IMR-90 (cell line): ENCODE measurements around the gene TJAP1. TPM values are rescaled to one million over a fixed set of nuclear protein-coding genes. Genes with fewer than 3 reads are reported as not detected.

Experiments used
- ATAC-seq: fragments of 200-7000 bp; cut with Tn5 transposase; 2 replicates; pipeline ENCODE4 v1.9.1; 2020; ENCODE audit warnings: low read depth, mild to moderate bottlenecking, moderate library complexity
- BruUV-seq: library from RNA; stranded (reverse); fragments of 400-500 nt; replicated peaks from 2 replicates; lab custom pipeline; 2021; lab: Mats Ljungman, UMichigan
- CTCF ChIA-PET: fragments of 300-600 bp; formaldehyde crosslinking; extraction: SDS; loops from one replicate; lab custom pipeline; 2021; ENCODE audit warnings: antibody characterized with exemption; lab: Yijun Ruan, JAX
- POLR2A ChIA-PET: fragments of 300-600 bp; sonication (Branson Sonifier 250); formaldehyde crosslinking; loops from one replicate; lab custom pipeline; 2022; ENCODE audit warnings: antibody characterized with exemption; ENCODE audit not compliant: unreplicated experiment; lab: Charles Lee
- DNase-seq: peaks from one replicate; pipeline ENCODE4 v3.0.0; 2013
- H2AFZ ChIP-seq: replicated peaks from 2 replicates; pipeline ENCODE3; 2013; ENCODE audit warnings: low read length, mild to moderate bottlenecking; ENCODE audit not compliant: poor library complexity
- H2AK5ac ChIP-seq: 2 replicates; pipeline ENCODE4 v1.6.1; 2013; ENCODE audit warnings: low read depth, low read length, inconsistent platforms
- H2AK9ac ChIP-seq: replicated peaks from 2 replicates; pipeline ENCODE3; 2013; ENCODE audit warnings: mild to moderate bottlenecking, low read depth, low read length, moderate library complexity; ENCODE audit not compliant: poor library complexity
- H2BK120ac ChIP-seq: 2 replicates; pipeline ENCODE4 v1.6.1; 2013; ENCODE audit warnings: low read depth, low read length, inconsistent platforms
- H2BK15ac ChIP-seq: 3 replicates; pipeline ENCODE4 v1.6.1; 2013; ENCODE audit warnings: low read depth, low read length, inconsistent platforms
- H2BK20ac ChIP-seq: 2 replicates; pipeline ENCODE4 v1.6.1; 2013; ENCODE audit warnings: low read depth, mild to moderate bottlenecking, inconsistent platforms, low read length, moderate library complexity
- H2BK5ac ChIP-seq: 2 replicates; pipeline ENCODE4 v1.6.1; 2013; ENCODE audit warnings: mild to moderate bottlenecking, low read depth, low read length, inconsistent platforms; ENCODE audit not compliant: poor library complexity, severe bottlenecking
- H3K14ac ChIP-seq: replicated peaks from 2 replicates; pipeline ENCODE4 v1.6.1; 2013; ENCODE audit warnings: low read depth, low read length, inconsistent platforms
- H3K18ac ChIP-seq: 2 replicates; pipeline ENCODE4 v1.6.1; 2013; ENCODE audit warnings: low read depth, low read length, control low read depth
- H3K23ac ChIP-seq: 2 replicates; pipeline ENCODE4 v1.6.1; 2013; ENCODE audit warnings: low read depth, low read length, inconsistent platforms
- H3K27ac ChIP-seq: 2 replicates; pipeline ENCODE4 v1.5.1; 2013; ENCODE audit warnings: mild to moderate bottlenecking, control low read depth, low read length; ENCODE audit not compliant: insufficient read depth
- H3K27me3 ChIP-seq: 2 replicates; pipeline ENCODE4 v1.6.1; 2013; ENCODE audit warnings: low read length; ENCODE audit not compliant: control insufficient read depth, insufficient read depth
- H3K36me3 ChIP-seq: 2 replicates; pipeline ENCODE4 v1.6.1; 2013; ENCODE audit warnings: low read length, mixed read lengths; ENCODE audit not compliant: control insufficient read depth, insufficient read depth
- H3K4ac ChIP-seq: 2 replicates; pipeline ENCODE4 v1.6.1; 2013; ENCODE audit warnings: low read depth, low read length, inconsistent platforms
- H3K4me1 ChIP-seq: 2 replicates; pipeline ENCODE4 v1.6.1; 2013; ENCODE audit warnings: low read length, mixed read lengths; ENCODE audit not compliant: control insufficient read depth, insufficient read depth
- H3K4me2 ChIP-seq: 2 replicates; pipeline ENCODE4 v1.6.1; 2013; ENCODE audit warnings: low read depth, mild to moderate bottlenecking, control low read depth, low read length, moderate library complexity
- H3K4me3 ChIP-seq: 2 replicates; pipeline ENCODE4 v1.5.1; 2013; ENCODE audit warnings: low read depth, mild to moderate bottlenecking, control low read depth, low read length, moderate library complexity; ENCODE audit not compliant: insufficient read depth
- H3K56ac ChIP-seq: 2 replicates; pipeline ENCODE4 v1.6.1; 2013; ENCODE audit warnings: low read length, inconsistent platforms; ENCODE audit not compliant: insufficient read depth; ENCODE audit errors: extremely low read depth
- H3K79me1 ChIP-seq, 2 experiments: 2 replicates each; pipeline ENCODE4 v1.6.1; 2013; ENCODE audit warnings: low read length in 2 of 2, inconsistent platforms in 1 of 2, low read depth in 1 of 2
- H3K9ac ChIP-seq: 2 replicates; pipeline ENCODE4 v1.6.1; 2013; ENCODE audit warnings: low read depth, low read length, control low read depth
- H3K9me1 ChIP-seq: 2 replicates; pipeline ENCODE4 v1.6.1; 2013; ENCODE audit warnings: low read length, inconsistent platforms; ENCODE audit not compliant: insufficient read depth
- H3K9me3 ChIP-seq: 2 replicates; pipeline ENCODE4 v1.6.1; 2013; ENCODE audit warnings: low read length; ENCODE audit not compliant: control insufficient read depth, insufficient read depth
- H4K20me1 ChIP-seq: 2 replicates; pipeline ENCODE4 v1.6.1; 2013; ENCODE audit warnings: low read length, inconsistent platforms; ENCODE audit not compliant: insufficient read depth
- H4K5ac ChIP-seq: 2 replicates; pipeline ENCODE4 v1.6.1; 2013; ENCODE audit warnings: mild to moderate bottlenecking, low read depth, low read length, control low read depth
- H4K8ac ChIP-seq, 2 experiments: 2 replicates each; pipeline ENCODE4 v1.6.1; 2013; ENCODE audit warnings: low read depth in 2 of 2, low read length in 2 of 2, control low read depth in 1 of 2, inconsistent platforms in 1 of 2
- H4K91ac ChIP-seq: 2 replicates; pipeline ENCODE4 v1.6.1; 2013; ENCODE audit warnings: low read depth, low read length, inconsistent platforms; ENCODE audit not compliant: insufficient read depth
- BHLHE40 ChIP-seq: fragments of 150-350 bp; IDR thresholded peaks from 2 replicates; pipeline ENCODE4 v1.6.1; 2016; ENCODE audit warnings: mild to moderate bottlenecking, low read depth, low read length
- CEBPB ChIP-seq: IDR thresholded peaks from 2 replicates; pipeline ENCODE4 v1.6.1; 2012; ENCODE audit warnings: low read depth, low read length, improper control_type of control experiment
- CHD1 ChIP-seq: IDR thresholded peaks from 2 replicates; pipeline ENCODE4 v1.6.1; 2012; ENCODE audit warnings: low read depth, low read length, improper control_type of control experiment
- CTCF ChIP-seq: conservative IDR thresholded peaks from 2 replicates; pipeline ENCODE4 v1.5.1; 2012; ENCODE audit warnings: mild to moderate bottlenecking, low read depth, low read length, improper control_type of control experiment
- ELK1 ChIP-seq: fragments of 150-350 bp; IDR thresholded peaks from 2 replicates; pipeline ENCODE4 v1.6.1; 2016; ENCODE audit warnings: low read depth, mild to moderate bottlenecking, low read length, moderate library complexity, borderline replicate concordance
- FOS ChIP-seq: fragments of 150-350 bp; IDR thresholded peaks from 2 replicates; pipeline ENCODE4 v1.6.1; 2016; ENCODE audit warnings: low read depth, low read length
- MAFK ChIP-seq: IDR thresholded peaks from 2 replicates; pipeline ENCODE4 v1.6.1; 2012; ENCODE audit warnings: low read depth, low read length, improper control_type of control experiment
- MAZ ChIP-seq: IDR thresholded peaks from 2 replicates; pipeline ENCODE4 v1.6.1; 2012; ENCODE audit warnings: low read depth, mild to moderate bottlenecking, low read length, improper control_type of control experiment, moderate library complexity, borderline replicate concordance
- MXI1 ChIP-seq: IDR thresholded peaks from 2 replicates; pipeline ENCODE4 v1.6.1; 2012; ENCODE audit warnings: low read depth, mild to moderate bottlenecking, low read length, moderate library complexity, borderline replicate concordance
- NFE2L2 ChIP-seq: fragments of 150-350 bp; IDR thresholded peaks from 2 replicates; pipeline ENCODE4 v1.6.1; 2016; ENCODE audit warnings: low read depth, mild to moderate bottlenecking, low read length
- POLR2A ChIP-seq: IDR thresholded peaks from 2 replicates; pipeline ENCODE4 v1.6.1; 2012; ENCODE audit warnings: mild to moderate bottlenecking, low read depth, low read length
- RAD21 ChIP-seq: IDR thresholded peaks from 2 replicates; pipeline ENCODE4 v1.6.1; 2012; ENCODE audit warnings: low read length, improper control_type of control experiment
- RCOR1 ChIP-seq: IDR thresholded peaks from 2 replicates; pipeline ENCODE4 v1.6.1; 2012; ENCODE audit warnings: mild to moderate bottlenecking, low read length, improper control_type of control experiment; ENCODE audit not compliant: insufficient replicate concordance
- RFX5 ChIP-seq: IDR thresholded peaks from 2 replicates; pipeline ENCODE4 v1.8.0; 2012; ENCODE audit warnings: low read depth, mild to moderate bottlenecking, low read length, moderate library complexity
- SMC3 ChIP-seq: fragments of 150-350 bp; IDR thresholded peaks from 2 replicates; pipeline ENCODE4 v1.6.1; 2016; ENCODE audit warnings: low read depth, mild to moderate bottlenecking, antibody characterized with exemption, low read length, moderate library complexity
- WGBS, 2 experiments: methylation state at CpG; one replicate each; pipeline versions ENCODE4 v1.1.5 to v1.1.7; 2013; ENCODE audit warnings: missing lambda C conversion rate in 2 of 2; ENCODE audit not compliant: insufficient read length in 1 of 2; ENCODE audit errors: extremely low coverage in 2 of 2; 5-methylcytosine and 5-hydroxymethylcytosine counted together
- dilution Hi-C: fragments of 300-500 bp; cut with HindIII; formaldehyde crosslinking; loops from one replicate; pipeline ENCODE4 v1.14.3; 2018; ENCODE audit warnings: low sequenced_read_pairs; ENCODE audit not compliant: unreplicated experiment
- in situ Hi-C: fragments of 300-500 bp; cut with MboI; formaldehyde crosslinking; loops from 3 replicates; pipeline ENCODE4 v1.14.3; 2019; ENCODE audit warnings: low sequenced_read_pairs, inconsistent platforms, mixed read lengths
- intact Hi-C: fragments of 100-400 bp; cut with micrococcal nuclease; formaldehyde crosslinking; loops from 2 replicates; pipeline ENCODE4 v1.10.0; 2022
- polyA plus RNA-seq, 3 experiments: library from polyadenylated mRNA; depleted of rRNA; stranded (reverse); fragments of >200 nt; gene quantifications; 2 replicates each; pipeline ENCODE4 v1.2.3, GENCODE V29; 2012; ENCODE audit warnings: low replicate concordance in 1 of 3
- total RNA-seq: library from RNA; depleted of rRNA; stranded (reverse); fragments of >200 nt; gene quantifications from 2 replicates; pipeline ENCODE4 v1.2.3, GENCODE V29; 2012

Gene TJAP1
- total and polyA plus RNA-seq, 2 of the 4 experiments (the other 2 are of a cell fraction), result 12.2 to 34.2 TPM

GRCh38 chr6:43509142-43509983 is 32.0 kb downstream of the TJAP1 start:
- Histone ChIP-seq H3K4me1 (peaks cover 4% of the 10 kb centered on the region), H2BK15ac (no peak overlapping the region), H4K20me1 (peaks cover 10% of the 10 kb centered on the region; the same call in 1 of the 2 replicates), H3K4me3 (peak overlapping the region; percentile 78), H3K23ac (peak overlapping the region; percentile 22; the same call in 1 of the 2 replicates), H2AK5ac (peak overlapping the region; percentile 64; the same call in 1 of the 2 replicates), H2AFZ (peak overlapping the region; percentile 97), H4K8ac (peak overlapping the region in 1 of 2 experiments; percentile 35; a peak in 1 of 4 replicates), H3K79me1 (peaks cover under 1 to 14% of the 10 kb centered on the region in 2 experiments), H4K91ac (no peak overlapping the region), H3K4ac (no peak overlapping the region), H4K5ac (no peak overlapping the region), H2BK5ac (no peak overlapping the region), H3K36me3 (peaks cover 42% of the 10 kb centered on the region), H3K4me2 (peak overlapping the region; percentile 14), H3K27me3 (no peaks in the 10 kb centered on the region), H3K14ac (no peak overlapping the region), H3K18ac (no peak overlapping the region), H3K9me1 (peaks cover 3% of the 10 kb centered on the region; the same call in 1 of the 2 replicates), H2BK20ac (no peak overlapping the region), H2AK9ac (peak overlapping the region; percentile 6), H3K9ac (no peak overlapping the region), H2BK120ac (no peak overlapping the region), H3K9me3 (no peaks in the 10 kb centered on the region), H3K56ac (no peak overlapping the region), H3K27ac (no peak overlapping the region; the same call in 1 of the 2 replicates)
- dilution Hi-C loops (no loop called here), intact Hi-C loops (no loop called here), in situ Hi-C loops (no loop called here)
- ATAC-seq, result peak; percentile 12
- WGBS, 2 experiments, result 11% methylated on average over 46 of the region's 69 CpGs; no CpG with 5 or more reads in 1 of the 2 experiments
- BruUV-seq, result no TSS peak
- POLR2A ChIA-PET, result no interaction called here
- CTCF ChIA-PET, result interaction anchor here (0.9 kb wide), 1 partner anchor 280 kb away, joined by 3 read pairs; no protein-coding TSS in a partner anchor
- no peak for DNase-seq
- TF ChIP-seq ELK1, result no peak
- no peak for TF ChIP-seq POLR2A
- TF ChIP-seq SMC3, result no peak
- TF ChIP-seq CHD1, result no peak
- TF ChIP-seq MXI1, result no peak
- TF ChIP-seq RCOR1, result no peak
- no peak for TF ChIP-seq MAFK
- no peak for TF ChIP-seq RAD21
- TF ChIP-seq MAZ, result no peak
- TF ChIP-seq NFE2L2, result no peak
- TF ChIP-seq FOS, result no peak
- no peak for TF ChIP-seq BHLHE40
- TF ChIP-seq RFX5, result no peak
- no peak for TF ChIP-seq CEBPB
- TF ChIP-seq CTCF, result no peak
